Uterus (tissue), 4 donors: ENCODE measurements around the gene GEMIN5. TPM values are rescaled to one million over a fixed set of nuclear protein-coding genes. Genes with fewer than 3 reads are reported as not detected.
A peak's percentile ranks its signal among the peaks of the same experiment; 100 is the strongest.

Source experiments
- DNase-seq, 2 donors: peaks; one replicate each; pipeline ENCODE4 v3.0.0-alpha.2; 2019 to 2020
- H3K27ac ChIP-seq, 2 donors: fragments of 200-600 bp; sonication (generic); 1 replicate in 1 of 2; 2 replicates in 1 of 2; pipeline ENCODE4 v1.5.1; 2016 to 2018
- H3K27me3 ChIP-seq, 2 donors: fragments of 200-600 bp; sonication (generic); one replicate each; pipeline ENCODE4 v1.5.1; 2018 to 2019; ENCODE audit warnings: control low read depth in 1 of 2
- H3K36me3 ChIP-seq, 2 donors: fragments of 200-600 bp; sonication (generic); one replicate each; pipeline ENCODE4 v1.5.1; 2019; ENCODE audit warnings: control low read depth in 1 of 2
- H3K4me1 ChIP-seq, 2 donors: fragments of 200-600 bp; sonication (generic); one replicate each; pipeline ENCODE4 v1.5.1; 2018 to 2019; ENCODE audit warnings: control low read depth in 1 of 2
- H3K4me3 ChIP-seq, 2 donors: fragments of 200-600 bp; sonication (generic); 1 replicate in 1 of 2; 2 replicates in 1 of 2; pipeline ENCODE4 v1.5.1; 2018 to 2019; ENCODE audit warnings: mild to moderate bottlenecking in 1 of 2
- H3K9me3 ChIP-seq, 2 donors: fragments of 200-600 bp; sonication (generic); one replicate each; pipeline ENCODE4 v1.5.1; 2019; ENCODE audit warnings: control low read depth in 1 of 2
- POLR2A ChIP-seq, 2 donors: fragments of 450-650 bp; IDR thresholded peaks; one replicate each; pipeline ENCODE4 v1.6.1; 2016; ENCODE audit warnings: antibody characterized with exemption in 2 of 2, mild to moderate bottlenecking in 1 of 2, moderate library complexity in 1 of 2
- intact Hi-C: fragments of 100-400 bp; cut with DNase I; formaldehyde crosslinking; loops from one replicate; pipeline ENCODE4 v1.15.1; 2023; ENCODE audit warnings: low total_unique reads
- total RNA-seq, 4 donors: library from RNA; depleted of rRNA in 3 of 4; stranded (reverse); fragments of >200 nt in 3 of 4; gene quantifications; one replicate each; pipeline versions ENCODE4 v1.1.0 to v1.2.4, GENCODE V29; 2014 to 2023
- TF ChIP-seq, protein P1 (sequence below), 4 experiments: fragments of 200-600 bp in 2 of 4; fragments of 450-650 bp in 2 of 4; sonication (generic) in 2 of 4; IDR thresholded peaks; one replicate each; pipeline ENCODE4 v1.5.1; 2016 to 2019; ENCODE audit warnings: antibody characterized with exemption in 4 of 4, mild to moderate bottlenecking in 2 of 4, moderate library complexity in 1 of 4
- donor health status: DM: yes; HTN: yes; CAD: no.

GEMIN5 gene
- total RNA-seq, 4 donors from 2014 or later = 10.0 to 26.5 (median 19.3) TPM

DNA sequence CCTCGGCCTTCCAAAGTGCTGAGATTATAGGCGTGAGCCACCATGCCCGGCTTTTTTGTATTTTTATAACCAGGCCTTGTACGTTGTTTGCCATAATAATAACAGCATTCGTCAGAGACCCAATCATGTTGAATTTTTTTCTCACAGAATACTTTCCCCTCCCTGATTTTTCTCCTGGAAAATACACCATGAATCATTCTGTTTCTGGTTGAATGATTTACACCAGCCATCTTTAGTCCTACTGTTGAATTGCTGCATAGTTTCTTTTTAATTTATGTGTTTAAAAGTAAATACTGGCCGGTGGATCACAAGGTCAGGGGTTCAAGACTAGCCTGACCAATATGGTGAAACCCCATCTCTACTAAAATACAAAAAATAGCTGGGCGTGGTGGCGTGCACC is 76.1 kb downstream of the GEMIN5 start:
- Histone ChIP-seq H3K27ac (no peak overlapping the region), H3K4me1 (peaks cover 4 to 5% of the 10 kb centered on the region in 2 donors), H3K36me3 (no peaks in the 10 kb centered on the region), H3K27me3 (no peaks in the 10 kb centered on the region), H3K9me3 (no peaks in the 10 kb centered on the region), H3K4me3 (no peak overlapping the region)
- TF ChIP-seq, protein P1, sequence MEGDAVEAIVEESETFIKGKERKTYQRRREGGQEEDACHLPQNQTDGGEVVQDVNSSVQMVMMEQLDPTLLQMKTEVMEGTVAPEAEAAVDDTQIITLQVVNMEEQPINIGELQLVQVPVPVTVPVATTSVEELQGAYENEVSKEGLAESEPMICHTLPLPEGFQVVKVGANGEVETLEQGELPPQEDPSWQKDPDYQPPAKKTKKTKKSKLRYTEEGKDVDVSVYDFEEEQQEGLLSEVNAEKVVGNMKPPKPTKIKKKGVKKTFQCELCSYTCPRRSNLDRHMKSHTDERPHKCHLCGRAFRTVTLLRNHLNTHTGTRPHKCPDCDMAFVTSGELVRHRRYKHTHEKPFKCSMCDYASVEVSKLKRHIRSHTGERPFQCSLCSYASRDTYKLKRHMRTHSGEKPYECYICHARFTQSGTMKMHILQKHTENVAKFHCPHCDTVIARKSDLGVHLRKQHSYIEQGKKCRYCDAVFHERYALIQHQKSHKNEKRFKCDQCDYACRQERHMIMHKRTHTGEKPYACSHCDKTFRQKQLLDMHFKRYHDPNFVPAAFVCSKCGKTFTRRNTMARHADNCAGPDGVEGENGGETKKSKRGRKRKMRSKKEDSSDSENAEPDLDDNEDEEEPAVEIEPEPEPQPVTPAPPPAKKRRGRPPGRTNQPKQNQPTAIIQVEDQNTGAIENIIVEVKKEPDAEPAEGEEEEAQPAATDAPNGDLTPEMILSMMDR (IDR thresholded peaks at IDR 0.05) = no peak
- TF ChIP-seq POLR2A (IDR thresholded peaks at IDR 0.05) = no peak
- DNase-seq = no peak
- intact Hi-C loops = no loop called here

DNA sequence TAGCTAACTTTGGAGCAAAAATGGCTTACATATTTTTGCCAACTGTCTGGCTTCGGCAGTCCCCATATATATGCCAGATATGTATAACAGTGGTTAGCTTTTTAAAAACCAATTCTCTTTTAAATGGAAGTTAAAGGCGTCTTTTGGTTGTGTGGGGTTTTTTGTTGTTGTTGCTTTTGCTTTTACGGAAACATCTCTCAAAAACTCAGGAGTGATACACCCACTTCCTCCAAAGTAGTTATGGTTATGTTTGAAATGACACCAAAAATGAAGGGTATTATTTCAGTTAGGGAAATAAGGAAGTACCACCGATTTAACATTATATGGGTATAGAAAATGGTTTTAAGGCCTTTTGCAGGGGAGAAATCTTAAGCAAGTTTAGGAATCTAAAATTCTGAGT is 77.2 kb downstream of the GEMIN5 start:
- Histone ChIP-seq H3K27me3 (no peaks in the 10 kb centered on the region), H3K27ac (peak overlapping the region in 1 of 2 donors; percentile 98), H3K36me3 (no peaks in the 10 kb centered on the region), H3K4me3 (peak overlapping the region in 1 of 2 donors; percentile 13), H3K9me3 (no peaks in the 10 kb centered on the region), H3K4me1 (peaks cover 4 to 5% of the 10 kb centered on the region in 2 donors)
- intact Hi-C loops = no loop called here
- TF ChIP-seq, protein P1 (IDR thresholded peaks at IDR 0.05) = no peak
- TF ChIP-seq POLR2A (IDR thresholded peaks at IDR 0.05) = no peak
- no peak for DNase-seq

DNA sequence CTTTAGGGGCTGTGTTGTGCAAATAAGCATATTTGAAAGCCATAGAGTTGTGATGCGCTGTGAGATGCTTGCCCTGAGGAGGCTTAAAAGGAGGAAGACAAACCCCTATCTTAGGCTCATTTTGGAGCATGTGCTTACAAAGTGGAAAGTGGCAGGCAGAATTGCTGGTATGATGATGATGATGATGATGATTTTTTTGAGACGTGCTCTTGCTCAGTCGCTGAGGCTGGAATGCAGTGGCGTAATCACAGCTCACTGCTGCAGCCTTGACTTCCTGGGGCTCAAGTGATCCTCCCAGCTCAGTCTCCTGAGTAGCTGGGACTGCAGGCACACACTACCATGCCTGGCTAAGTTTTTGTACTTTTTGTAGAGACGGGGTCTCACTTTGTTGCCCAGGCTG is 77.9 kb downstream of the GEMIN5 start:
- H3K36me3 ChIP-seq = no peaks in the 10 kb centered on the region
- no peaks in the 10 kb centered on the region for H3K27me3 ChIP-seq
- DNase-seq = no peak
- peak overlapping the region in 1 of 2 donors; percentile 90 for H3K4me3 ChIP-seq
- TF ChIP-seq, protein P1 (IDR thresholded peaks at IDR 0.05) = no peak
- no peak for TF ChIP-seq POLR2A (IDR thresholded peaks at IDR 0.05)
- peak overlapping the region; percentile 98 for H3K27ac ChIP-seq
- no peaks in the 10 kb centered on the region for H3K9me3 ChIP-seq
- H3K4me1 ChIP-seq = peaks cover 4 to 5% of the 10 kb centered on the region in 2 donors
- intact Hi-C loops = no loop called here

DNA sequence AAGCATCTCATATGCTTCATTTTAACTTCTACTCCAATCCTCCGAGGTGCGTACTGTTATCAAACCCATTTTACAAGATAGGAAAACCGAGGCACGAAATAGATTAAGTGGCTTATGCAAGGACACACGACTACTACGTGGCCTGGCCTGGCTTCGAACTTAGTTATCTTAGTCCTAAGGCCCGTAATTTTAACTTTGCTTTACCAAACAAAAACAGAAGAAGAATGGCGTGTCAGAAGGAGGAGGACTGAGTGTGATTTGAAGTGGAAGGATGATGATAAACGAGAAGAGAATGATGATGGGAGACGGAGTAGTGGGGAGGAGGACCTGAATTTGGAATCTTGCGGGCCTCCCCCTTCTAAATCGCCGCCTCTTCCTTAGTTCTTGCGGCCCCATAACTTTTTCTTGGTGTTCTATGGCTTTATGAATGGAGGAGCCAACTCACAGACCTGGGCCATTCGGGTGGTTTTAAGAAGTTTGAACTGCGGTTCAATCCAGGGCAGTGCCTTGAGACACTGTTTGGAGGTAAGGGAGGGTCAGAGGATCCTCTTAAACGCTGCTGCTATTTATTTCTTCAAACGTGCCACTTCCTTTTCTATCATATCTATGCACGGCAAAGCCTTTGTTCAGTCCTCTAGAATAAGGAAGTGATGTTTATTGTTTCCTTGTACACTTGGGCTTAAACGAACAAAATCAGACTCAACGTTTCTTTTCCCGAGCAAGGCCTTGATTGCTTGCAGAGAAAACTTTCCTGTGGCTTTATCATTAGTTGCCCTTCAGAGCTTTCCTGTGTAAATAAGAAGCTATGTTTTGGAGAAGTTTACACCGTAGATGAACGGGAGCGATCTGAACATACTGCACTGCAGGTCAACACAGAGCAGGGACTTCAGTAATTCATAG is 78.8 kb downstream of the GEMIN5 start:
- Histone ChIP-seq H3K9me3 (no peaks in the 10 kb centered on the region), H3K27me3 (no peaks in the 10 kb centered on the region), H3K27ac (peak overlapping the region; percentile 98), H3K4me1 (peaks cover 4 to 5% of the 10 kb centered on the region in 2 donors), H3K4me3 (peak overlapping the region; percentile 82 to 90), H3K36me3 (no peaks in the 10 kb centered on the region)
- intact Hi-C loops = loop anchor here (5.0 kb wide), 1 partner anchor 102 kb away; the partner anchor contains the start of gene LARP1
- TF ChIP-seq POLR2A (IDR thresholded peaks at IDR 0.05) = no peak
- TF ChIP-seq, protein P1 (IDR thresholded peaks at IDR 0.05) = no peak
- no peak for DNase-seq
